ENCODE results near the gene STUM. TPM values are rescaled to one million over a fixed set of nuclear protein-coding genes. Genes with fewer than 3 reads are reported as not detected.

STUM gene
- polyA plus RNA-seq, 1 donor (not counting 4 experiments of a cell fraction or from before 2014, with no cell fraction given): 0.01 TPM

DNA sequence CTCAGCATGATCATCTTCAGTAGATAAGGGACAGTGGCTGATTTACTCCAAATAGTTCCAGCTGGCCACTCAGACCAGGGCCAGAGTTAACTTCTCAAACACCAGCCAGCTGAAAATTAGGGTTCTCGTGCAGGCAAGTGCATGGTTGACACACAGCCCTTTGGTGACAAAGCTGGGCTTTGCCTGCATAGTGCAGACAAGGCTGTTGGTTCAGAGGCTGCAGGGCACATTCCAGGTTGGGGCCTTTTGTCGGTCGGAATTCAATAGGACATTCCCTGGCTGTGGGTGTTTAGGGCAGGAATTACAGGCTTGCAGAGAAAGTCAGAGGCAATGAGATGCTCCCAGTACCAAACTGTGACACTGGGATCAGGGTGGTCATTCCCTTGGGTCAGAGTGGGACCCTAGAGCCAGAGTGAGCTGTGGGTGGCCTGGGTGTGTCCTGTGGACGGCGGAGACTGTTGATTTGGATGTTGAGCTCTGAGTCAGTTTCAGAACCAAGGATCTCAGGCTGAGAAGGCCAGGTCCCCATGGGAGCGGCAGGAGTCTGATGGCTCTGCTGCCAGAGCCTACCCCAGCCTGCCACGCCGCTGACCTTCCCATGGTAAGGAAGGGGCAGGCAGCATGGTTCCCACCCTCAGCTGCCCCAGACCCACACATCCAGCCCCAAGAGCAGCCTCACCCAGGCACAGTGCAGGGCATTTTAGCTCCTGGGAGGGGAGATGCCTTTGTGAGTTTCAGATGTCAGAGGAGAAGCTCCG, 56.2 kb downstream of the STUM start:
- no peaks in the 10 kb centered on the region for H3K9me3 ChIP-seq (ENCODE audit: control insufficient read depth, low read depth, low read length)
- H3K4me1 ChIP-seq (ENCODE audit: control insufficient read depth, extremely low read depth, insufficient read depth, low read length): peaks cover 17% of the 10 kb centered on the region
- no peak overlapping the region for H3K9ac ChIP-seq (ENCODE audit: control insufficient read depth, extremely low read depth, insufficient read depth, low read length)
- peaks cover 3% of the 10 kb centered on the region for H3K9me1 ChIP-seq (ENCODE audit: control insufficient read depth, extremely low read depth, insufficient read depth, low read length)
- H2AFZ ChIP-seq (ENCODE audit: control insufficient read depth, low read length): no peak overlapping the region
- no peak overlapping the region for H3K4me3 ChIP-seq (ENCODE audit: control insufficient read depth in 2 of 3, extremely low read depth in 1 of 3, insufficient read depth in 2 of 3, low read depth in 1 of 3, low read length in 3 of 3)
- FAIRE-seq (no peak), DNase-seq (ENCODE audit: low read depth, low spot score) (no peak)
- H3K27me3 ChIP-seq (ENCODE audit: control insufficient read depth, extremely low read depth, insufficient read depth, low read length): no peaks in the 10 kb centered on the region
- TF ChIP-seq EZH2 (IDR thresholded peaks at IDR 0.05; ENCODE audit: low read length): no peak
- TF ChIP-seq CTCF (optimal IDR thresholded peaks at IDR 0.05 in 1 of 3, IDR thresholded peaks at IDR 0.05 in 1 of 3, conservative IDR thresholded peaks at IDR 0.05 in 1 of 3; ENCODE audit: extremely low read depth in 1 of 3, insufficient read depth in 2 of 3, low read length in 3 of 3): no peak
- H3K27ac ChIP-seq (ENCODE audit: control insufficient read depth, insufficient read depth, low read length): no peak overlapping the region
- no peak overlapping the region for H3K4me2 ChIP-seq (ENCODE audit: control insufficient read depth, extremely low read depth, insufficient read depth, low read depth, low read length)
- no peaks in the 10 kb centered on the region for H3K79me2 ChIP-seq (ENCODE audit: control insufficient read depth, insufficient read depth, low read length)
- dilution Hi-C loops (cut with MboI; ENCODE audit: extremely low pct_ligation_motif_present, low sequenced_read_pairs): no loop called here
- no peaks in the 10 kb centered on the region for H4K20me1 ChIP-seq (ENCODE audit: control insufficient read depth, extremely low read depth, insufficient read depth, low read length)
- no peaks in the 10 kb centered on the region for H3K36me3 ChIP-seq (ENCODE audit: control insufficient read depth in 2 of 2, extremely low read depth in 1 of 2, insufficient read depth in 2 of 2, low read length in 2 of 2)

DNA sequence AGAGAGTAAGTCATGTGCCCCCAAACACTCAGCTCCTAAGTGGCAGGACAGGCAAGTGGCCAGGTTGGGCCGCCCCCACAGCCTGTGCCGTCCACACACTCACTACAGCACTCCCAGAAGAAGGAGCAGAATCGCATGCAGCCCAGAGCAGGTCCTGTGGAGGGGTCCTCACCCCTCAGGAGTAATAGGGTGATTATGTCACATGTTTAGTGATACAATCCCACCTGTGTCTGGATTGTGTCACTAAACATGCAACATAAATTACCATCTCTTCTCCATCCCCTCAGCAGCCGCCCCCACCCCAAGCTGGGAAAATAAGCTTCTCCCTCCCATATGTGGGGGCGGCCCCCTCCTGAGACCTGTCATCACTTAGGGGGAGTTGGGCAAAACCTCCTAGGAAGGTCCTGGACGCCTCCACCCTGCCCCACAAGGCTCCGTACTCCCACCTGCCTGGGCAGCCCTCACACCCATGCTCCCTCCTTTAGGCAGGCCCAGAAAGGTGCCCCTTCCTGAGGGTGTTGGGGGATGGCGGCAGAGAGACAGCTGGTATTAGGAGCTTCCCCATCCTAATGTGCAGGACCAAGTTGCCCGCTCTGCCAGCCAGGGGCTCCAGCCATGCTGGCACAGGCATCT, 56.9 kb downstream of the STUM start:
- H3K9me3 ChIP-seq (ENCODE audit: control insufficient read depth, low read depth, low read length): no peaks in the 10 kb centered on the region
- no peak for DNase-seq (ENCODE audit: low read depth, low spot score)
- no peak overlapping the region for H3K4me2 ChIP-seq (ENCODE audit: control insufficient read depth, extremely low read depth, insufficient read depth, low read depth, low read length)
- no peaks in the 10 kb centered on the region for H4K20me1 ChIP-seq (ENCODE audit: control insufficient read depth, extremely low read depth, insufficient read depth, low read length)
- TF ChIP-seq CTCF (optimal IDR thresholded peaks at IDR 0.05 in 1 of 3, IDR thresholded peaks at IDR 0.05 in 1 of 3, conservative IDR thresholded peaks at IDR 0.05 in 1 of 3; ENCODE audit: extremely low read depth in 1 of 3, insufficient read depth in 2 of 3, low read length in 3 of 3): no peak
- no peak for TF ChIP-seq EZH2 (IDR thresholded peaks at IDR 0.05; ENCODE audit: low read length)
- H3K27ac ChIP-seq (ENCODE audit: control insufficient read depth, insufficient read depth, low read length): no peak overlapping the region
- peaks cover 17% of the 10 kb centered on the region for H3K4me1 ChIP-seq (ENCODE audit: control insufficient read depth, extremely low read depth, insufficient read depth, low read length)
- peaks cover 3% of the 10 kb centered on the region for H3K9me1 ChIP-seq (ENCODE audit: control insufficient read depth, extremely low read depth, insufficient read depth, low read length)
- no peaks in the 10 kb centered on the region for H3K36me3 ChIP-seq (ENCODE audit: control insufficient read depth in 2 of 2, extremely low read depth in 1 of 2, insufficient read depth in 2 of 2, low read length in 2 of 2)
- H3K4me3 ChIP-seq (ENCODE audit: control insufficient read depth in 2 of 3, extremely low read depth in 1 of 3, insufficient read depth in 2 of 3, low read depth in 1 of 3, low read length in 3 of 3): no peak overlapping the region
- no peaks in the 10 kb centered on the region for H3K79me2 ChIP-seq (ENCODE audit: control insufficient read depth, insufficient read depth, low read length)
- no peak overlapping the region for H2AFZ ChIP-seq (ENCODE audit: control insufficient read depth, low read length)
- dilution Hi-C loops (cut with MboI; ENCODE audit: extremely low pct_ligation_motif_present, low sequenced_read_pairs): no loop called here
- no peaks in the 10 kb centered on the region for H3K27me3 ChIP-seq (ENCODE audit: control insufficient read depth, extremely low read depth, insufficient read depth, low read length)
- no peak for FAIRE-seq
- no peak overlapping the region for H3K9ac ChIP-seq (ENCODE audit: control insufficient read depth, extremely low read depth, insufficient read depth, low read length)

Measured in keratinocyte (primary cell).